ENCODE measurements around the gene KIF6. TPM values are rescaled to one million over a fixed set of nuclear protein-coding genes. Genes with fewer than 3 reads are reported as not detected.

Gene KIF6
- total RNA-seq, 1 donor from 2014 or later, result 2.0 TPM

GRCh38 chr6:39333644-39334438, 391.4 kb downstream of the KIF6 start:
- no peak for FAIRE-seq
- no peak for DNase-seq (ENCODE audit: low read depth)
- Mint-ChIP-seq H3K9me3 (ENCODE audit: unreplicated experiment) (peaks cover 2% of the 10 kb centered on the region), H3K4me3 (ENCODE audit: unreplicated experiment) (no peak overlapping the region), H3K27me3 (ENCODE audit: low read depth, unreplicated experiment) (peaks cover 66% of the 10 kb centered on the region), H3K36me3 (ENCODE audit: low read depth, unreplicated experiment) (peaks cover 2% of the 10 kb centered on the region), H3K27ac (ENCODE audit: unreplicated experiment) (no peak overlapping the region), H3K4me1 (ENCODE audit: low read depth, unreplicated experiment) (peaks cover 11% of the 10 kb centered on the region)
- H3K4me2 ChIP-seq (ENCODE audit: low read length), result no peak overlapping the region
- H4K20me1 ChIP-seq (ENCODE audit: insufficient read depth, low read length), result no peaks in the 10 kb centered on the region
- no peak overlapping the region for H3K4me3 ChIP-seq (ENCODE audit: insufficient read depth, low read depth, low read length)
- no peaks in the 10 kb centered on the region for H3K4me1 ChIP-seq (ENCODE audit: insufficient read depth, low read length)
- TF ChIP-seq EZH2 (IDR thresholded peaks at IDR 0.05; ENCODE audit: insufficient read depth, low read length), result no peak
- TF ChIP-seq, protein P1, sequence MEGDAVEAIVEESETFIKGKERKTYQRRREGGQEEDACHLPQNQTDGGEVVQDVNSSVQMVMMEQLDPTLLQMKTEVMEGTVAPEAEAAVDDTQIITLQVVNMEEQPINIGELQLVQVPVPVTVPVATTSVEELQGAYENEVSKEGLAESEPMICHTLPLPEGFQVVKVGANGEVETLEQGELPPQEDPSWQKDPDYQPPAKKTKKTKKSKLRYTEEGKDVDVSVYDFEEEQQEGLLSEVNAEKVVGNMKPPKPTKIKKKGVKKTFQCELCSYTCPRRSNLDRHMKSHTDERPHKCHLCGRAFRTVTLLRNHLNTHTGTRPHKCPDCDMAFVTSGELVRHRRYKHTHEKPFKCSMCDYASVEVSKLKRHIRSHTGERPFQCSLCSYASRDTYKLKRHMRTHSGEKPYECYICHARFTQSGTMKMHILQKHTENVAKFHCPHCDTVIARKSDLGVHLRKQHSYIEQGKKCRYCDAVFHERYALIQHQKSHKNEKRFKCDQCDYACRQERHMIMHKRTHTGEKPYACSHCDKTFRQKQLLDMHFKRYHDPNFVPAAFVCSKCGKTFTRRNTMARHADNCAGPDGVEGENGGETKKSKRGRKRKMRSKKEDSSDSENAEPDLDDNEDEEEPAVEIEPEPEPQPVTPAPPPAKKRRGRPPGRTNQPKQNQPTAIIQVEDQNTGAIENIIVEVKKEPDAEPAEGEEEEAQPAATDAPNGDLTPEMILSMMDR (IDR thresholded peaks at IDR 0.05; ENCODE audit: insufficient read depth, low read depth, low read length), result no peak
- no peak overlapping the region for H3K27ac ChIP-seq (ENCODE audit: low read depth, low read length)
- no peaks in the 10 kb centered on the region for H3K79me2 ChIP-seq (ENCODE audit: insufficient read depth, low read length)
- H3K36me3 ChIP-seq (ENCODE audit: insufficient read depth, low read length), result no peaks in the 10 kb centered on the region
- H3K27me3 ChIP-seq (ENCODE audit: insufficient read depth, low read length), result no peaks in the 10 kb centered on the region
- H2AFZ ChIP-seq (ENCODE audit: low read depth, low read length), result no peak overlapping the region
- H3K9me3 ChIP-seq (ENCODE audit: insufficient read depth, low read depth, low read length), result no peaks in the 10 kb centered on the region
- H3K9ac ChIP-seq (ENCODE audit: low read length), result no peak overlapping the region

DNA sequence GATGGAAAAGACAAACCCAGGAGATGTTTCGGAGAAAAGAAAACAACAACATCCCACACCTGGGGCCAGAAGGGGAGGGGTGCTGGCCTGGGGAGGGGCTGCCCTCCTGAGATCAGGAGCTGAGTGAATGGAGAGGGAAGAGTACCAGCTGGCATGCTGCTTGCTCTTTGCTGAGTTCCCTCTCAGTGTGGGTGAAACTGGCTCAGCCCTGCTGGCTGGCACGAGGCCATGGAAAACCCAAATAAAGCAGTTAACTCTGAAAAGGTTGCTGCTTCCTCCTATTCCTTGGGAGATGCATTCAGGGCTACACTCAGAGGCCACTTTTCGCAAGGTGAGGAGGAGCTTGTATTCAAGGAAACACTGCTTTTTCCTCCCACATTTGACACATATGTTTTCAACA, 394.7 kb downstream of the KIF6 start:
- H3K4me1 Mint-ChIP-seq (ENCODE audit: low read depth, unreplicated experiment), result no peaks in the 10 kb centered on the region

More for the DNA sequence above, 394.7 kb downstream of the KIF6 start:
- DNase-seq (ENCODE audit: low read depth), result no peak
- peaks cover 4% of the 10 kb centered on the region for H3K27me3 ChIP-seq (ENCODE audit: insufficient read depth, low read length)
- H3K4me1 ChIP-seq (ENCODE audit: insufficient read depth, low read length), result no peaks in the 10 kb centered on the region
- no peak overlapping the region for H3K4me2 ChIP-seq (ENCODE audit: low read length)
- Mint-ChIP-seq H3K27ac (ENCODE audit: unreplicated experiment) (no peak overlapping the region), H3K27me3 (ENCODE audit: low read depth, unreplicated experiment) (peaks cover 88% of the 10 kb centered on the region), H3K36me3 (ENCODE audit: low read depth, unreplicated experiment) (peaks cover 5% of the 10 kb centered on the region), H3K9me3 (ENCODE audit: unreplicated experiment) (peaks cover 7% of the 10 kb centered on the region), H3K4me3 (ENCODE audit: unreplicated experiment) (no peak overlapping the region)
- no peaks in the 10 kb centered on the region for H3K9me3 ChIP-seq (ENCODE audit: insufficient read depth, low read depth, low read length)
- no peak overlapping the region for H3K4me3 ChIP-seq (ENCODE audit: insufficient read depth, low read depth, low read length)
- no peak overlapping the region for H3K9ac ChIP-seq (ENCODE audit: low read length)
- H3K79me2 ChIP-seq (ENCODE audit: insufficient read depth, low read length), result no peaks in the 10 kb centered on the region
- no peaks in the 10 kb centered on the region for H3K36me3 ChIP-seq (ENCODE audit: insufficient read depth, low read length)
- TF ChIP-seq EZH2 (IDR thresholded peaks at IDR 0.05; ENCODE audit: insufficient read depth, low read length), result no peak
- TF ChIP-seq, protein P1 (IDR thresholded peaks at IDR 0.05; ENCODE audit: insufficient read depth, low read depth, low read length), result no peak
- no peaks in the 10 kb centered on the region for H4K20me1 ChIP-seq (ENCODE audit: insufficient read depth, low read length)
- no peak for FAIRE-seq
- no peak overlapping the region for H2AFZ ChIP-seq (ENCODE audit: low read depth, low read length)
- H3K27ac ChIP-seq (ENCODE audit: low read depth, low read length), result no peak overlapping the region
